HG02610 (cell line): ENCODE data around the gene SCUBE1.

ENCODE experiments used
- ATAC-seq: cut with Tn5 transposase; IDR thresholded peaks from one replicate; pipeline ENCODE4 v1.9.1; 2021; ENCODE audit warnings: mild to moderate bottlenecking, moderate library complexity; ENCODE audit not compliant: unreplicated experiment

SCUBE1 gene

GRCh38 chr22:43205748-43206508 lies 137.2 kb downstream of the SCUBE1 start:
- no peak for ATAC-seq

- no peak for ATAC-seq
These were observed 137.9 kb downstream of the SCUBE1 start for GRCh38 chr22:43205261-43205691.

- no peak for ATAC-seq
These were observed 139.6 kb downstream of the SCUBE1 start for GRCh38 chr22:43203471-43203981.

GRCh38 chr22:43202756-43203410 lies 140.3 kb downstream of the SCUBE1 start:
- no peak for ATAC-seq

- no peak for ATAC-seq
These were observed 140.8 kb downstream of the SCUBE1 start for GRCh38 chr22:43202326-43202725.

GRCh38 chr22:43201486-43202219 lies 141.5 kb downstream of the SCUBE1 start:
- ATAC-seq = no peak

DNA sequence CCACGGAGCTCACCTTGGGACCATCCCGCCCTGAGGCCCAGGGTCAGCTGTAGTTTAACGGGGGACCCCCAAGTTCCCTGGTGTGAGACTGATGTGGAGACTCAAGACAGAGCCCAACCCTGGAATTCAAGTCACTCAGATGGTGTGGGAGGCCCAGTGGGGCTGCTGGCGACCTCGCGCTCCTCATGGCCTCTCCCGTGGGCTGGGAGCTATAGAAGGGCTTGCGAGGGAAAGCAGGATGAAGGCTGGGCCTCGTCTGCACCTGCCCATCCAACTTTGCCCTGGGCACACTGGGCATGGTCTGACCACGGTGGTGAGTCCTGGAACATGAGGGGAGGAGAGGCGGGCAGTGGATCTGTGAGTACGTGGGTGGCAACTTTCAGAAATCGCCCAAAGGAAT lies 142.6 kb downstream of the SCUBE1 start:
- ATAC-seq = no peak

DNA sequence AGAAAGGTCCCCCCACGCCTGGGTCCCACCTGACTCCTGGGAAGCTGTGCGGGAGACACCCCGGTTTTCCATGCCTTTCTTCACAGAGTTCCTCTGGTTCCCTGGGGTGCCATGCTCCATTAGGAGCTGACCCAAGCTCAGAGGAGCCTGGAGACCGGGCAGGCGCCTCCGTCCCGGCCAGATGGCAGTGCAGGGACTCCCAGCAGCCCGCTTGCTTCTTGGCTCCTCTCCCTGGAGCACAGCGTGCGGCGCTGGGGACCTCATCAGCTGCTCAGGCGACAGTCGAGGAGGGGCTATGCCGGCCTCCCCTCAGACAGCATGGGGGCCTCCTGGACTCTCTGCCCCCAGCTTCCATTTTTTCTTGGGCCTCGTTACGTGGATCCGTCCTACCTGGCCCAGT lies 143.1 kb downstream of the SCUBE1 start:
- ATAC-seq = no peak

- ATAC-seq = no peak
These were observed 143.6 kb downstream of the SCUBE1 start for GRCh38 chr22:43199541-43199940.

DNA sequence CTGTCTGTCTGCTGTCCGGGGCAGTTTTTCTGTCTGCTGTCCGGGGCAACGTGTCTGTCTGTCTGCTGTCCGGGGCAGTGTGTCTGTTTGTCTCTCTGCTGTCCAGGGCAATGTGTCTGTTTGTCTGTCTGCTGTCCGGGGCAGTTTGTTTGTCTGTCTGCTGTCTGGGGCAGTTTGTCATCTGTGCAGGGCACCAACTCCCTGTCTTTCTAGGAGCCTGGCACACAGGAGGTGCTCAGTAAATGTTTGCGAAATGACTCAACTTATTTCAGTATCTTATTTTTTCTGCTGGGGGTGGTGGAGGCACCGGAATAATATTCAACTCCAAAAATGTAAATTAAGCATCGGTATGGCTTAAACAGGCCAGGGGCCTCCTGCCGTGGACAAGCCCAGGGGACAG lies 144.2 kb downstream of the SCUBE1 start:
- ATAC-seq = no peak

DNA sequence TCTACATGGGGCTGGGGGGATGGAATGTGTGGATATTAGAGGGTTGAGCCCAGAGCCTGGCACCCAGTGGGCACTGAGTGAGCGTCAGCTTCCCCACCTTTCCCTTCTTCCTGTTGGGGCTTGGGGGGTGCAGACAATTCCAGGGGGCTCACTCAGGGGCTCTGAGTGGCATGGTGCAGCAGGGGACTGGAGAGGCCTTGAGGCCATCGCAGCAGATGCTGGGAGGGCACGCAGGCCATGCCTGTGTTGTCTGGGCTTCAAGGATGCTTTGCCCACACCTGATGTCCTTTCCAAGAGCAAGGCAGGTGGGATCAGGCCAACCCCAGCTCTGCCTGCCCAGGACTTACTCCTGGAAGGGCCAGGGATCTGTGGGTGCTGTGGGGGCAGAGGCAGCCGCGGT lies 145.0 kb downstream of the SCUBE1 start:
- ATAC-seq = no peak

GRCh38 chr22:43197271-43197941 lies 145.8 kb downstream of the SCUBE1 start:
- no peak for ATAC-seq

GRCh38 chr22:43191831-43192230 lies 151.3 kb downstream of the SCUBE1 start:
- no peak for ATAC-seq

GRCh38 chr22:43188829-43189545 lies 154.2 kb downstream of the SCUBE1 start:
- no peak for ATAC-seq

GRCh38 chr22:43187171-43188099 lies 155.7 kb downstream of the SCUBE1 start:
- peak; percentile 77 for ATAC-seq

- ATAC-seq = peak; percentile 31
These were observed 156.7 kb downstream of the SCUBE1 start, which contains the start of gene TTLL12 for GRCh38 chr22:43186272-43187170. TSS of gene TTLL12 (minus strand) at chr22:43187134. CDS start at chr22:43187069, 65 bp downstream.

DNA sequence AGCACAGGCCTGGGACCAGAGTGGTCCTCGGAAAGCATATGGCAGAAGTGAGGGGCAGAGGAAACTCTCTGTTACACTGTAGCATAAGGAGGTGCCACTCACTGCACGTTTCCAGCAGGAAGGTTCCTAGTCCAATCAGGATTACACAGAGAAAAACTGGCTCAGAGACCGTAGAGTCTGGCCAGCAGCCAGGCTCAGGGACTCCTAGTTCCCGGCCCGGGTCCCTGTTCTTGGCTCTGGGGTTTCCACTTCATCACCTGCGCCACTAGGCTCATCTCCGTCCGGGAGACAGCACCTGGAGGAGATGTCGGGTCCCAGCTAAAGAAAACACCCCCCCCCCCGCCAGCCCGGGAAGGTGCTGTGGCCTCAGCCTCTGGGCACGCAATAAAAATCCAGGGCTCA lies 157.3 kb downstream of the SCUBE1 start:
- ATAC-seq = no peak
